Hepatocyte (in vitro differentiated cells): ENCODE measurements around the gene SMYD5.
A peak's percentile ranks its signal among the peaks of the same experiment; 100 is the strongest.

Source experiments
- EZH2 ChIP-seq: fragments of 200-600 bp; sonication (generic); IDR thresholded peaks from 2 replicates; pipeline ENCODE4 v1.6.1; 2016; ENCODE audit warnings: antibody characterized with exemption, mild to moderate bottlenecking, borderline replicate concordance
- EZH2phosphoT487 ChIP-seq: fragments of 200-600 bp; sonication (generic); IDR thresholded peaks from one replicate; pipeline ENCODE4 v1.6.1; 2018; ENCODE audit warnings: antibody characterized with exemption, mild to moderate bottlenecking, low read depth, moderate library complexity; ENCODE audit not compliant: unreplicated experiment, severe bottlenecking
- TF ChIP-seq, protein P1 (sequence below): fragments of 200-600 bp; sonication (generic); IDR thresholded peaks from 2 replicates; pipeline ENCODE4 v1.5.1; 2016; ENCODE audit warnings: antibody characterized with exemption, mild to moderate bottlenecking; ENCODE audit not compliant: poor library complexity

GRCh38 chr2:73176881-73177644, 37.0 kb upstream of the SMYD5 start:
- TF ChIP-seq, protein P1, sequence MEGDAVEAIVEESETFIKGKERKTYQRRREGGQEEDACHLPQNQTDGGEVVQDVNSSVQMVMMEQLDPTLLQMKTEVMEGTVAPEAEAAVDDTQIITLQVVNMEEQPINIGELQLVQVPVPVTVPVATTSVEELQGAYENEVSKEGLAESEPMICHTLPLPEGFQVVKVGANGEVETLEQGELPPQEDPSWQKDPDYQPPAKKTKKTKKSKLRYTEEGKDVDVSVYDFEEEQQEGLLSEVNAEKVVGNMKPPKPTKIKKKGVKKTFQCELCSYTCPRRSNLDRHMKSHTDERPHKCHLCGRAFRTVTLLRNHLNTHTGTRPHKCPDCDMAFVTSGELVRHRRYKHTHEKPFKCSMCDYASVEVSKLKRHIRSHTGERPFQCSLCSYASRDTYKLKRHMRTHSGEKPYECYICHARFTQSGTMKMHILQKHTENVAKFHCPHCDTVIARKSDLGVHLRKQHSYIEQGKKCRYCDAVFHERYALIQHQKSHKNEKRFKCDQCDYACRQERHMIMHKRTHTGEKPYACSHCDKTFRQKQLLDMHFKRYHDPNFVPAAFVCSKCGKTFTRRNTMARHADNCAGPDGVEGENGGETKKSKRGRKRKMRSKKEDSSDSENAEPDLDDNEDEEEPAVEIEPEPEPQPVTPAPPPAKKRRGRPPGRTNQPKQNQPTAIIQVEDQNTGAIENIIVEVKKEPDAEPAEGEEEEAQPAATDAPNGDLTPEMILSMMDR: peak; percentile 99
- TF ChIP-seq EZH2: no peak
- TF ChIP-seq EZH2phosphoT487: no peak
